ENCODE data around the gene MADD.

Gene MADD

GRCh38 chr11:47342036-47342803, 72.3 kb downstream of the MADD start:
- DNase-seq = no peak

DNA sequence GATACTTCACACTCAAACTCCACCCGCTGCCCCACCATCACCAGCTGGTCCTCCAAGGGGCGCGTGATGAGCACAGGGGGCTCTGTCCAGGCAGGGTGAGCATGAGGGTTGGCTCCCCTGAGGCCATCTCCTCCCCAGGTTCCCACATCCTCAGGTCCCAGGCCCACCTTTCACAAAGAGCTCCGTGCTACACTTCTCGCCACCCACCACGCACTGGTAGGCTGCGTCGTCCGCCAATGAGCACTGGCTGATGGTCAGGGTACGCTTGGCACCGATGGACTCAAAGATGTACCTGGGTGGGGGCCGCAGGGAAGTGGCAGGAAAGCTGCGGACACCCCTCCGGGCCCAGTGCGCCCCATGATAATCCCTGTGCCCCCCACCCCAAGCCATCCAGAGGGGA, 72.9 kb downstream of the MADD start:
- no peak for DNase-seq

DNA sequence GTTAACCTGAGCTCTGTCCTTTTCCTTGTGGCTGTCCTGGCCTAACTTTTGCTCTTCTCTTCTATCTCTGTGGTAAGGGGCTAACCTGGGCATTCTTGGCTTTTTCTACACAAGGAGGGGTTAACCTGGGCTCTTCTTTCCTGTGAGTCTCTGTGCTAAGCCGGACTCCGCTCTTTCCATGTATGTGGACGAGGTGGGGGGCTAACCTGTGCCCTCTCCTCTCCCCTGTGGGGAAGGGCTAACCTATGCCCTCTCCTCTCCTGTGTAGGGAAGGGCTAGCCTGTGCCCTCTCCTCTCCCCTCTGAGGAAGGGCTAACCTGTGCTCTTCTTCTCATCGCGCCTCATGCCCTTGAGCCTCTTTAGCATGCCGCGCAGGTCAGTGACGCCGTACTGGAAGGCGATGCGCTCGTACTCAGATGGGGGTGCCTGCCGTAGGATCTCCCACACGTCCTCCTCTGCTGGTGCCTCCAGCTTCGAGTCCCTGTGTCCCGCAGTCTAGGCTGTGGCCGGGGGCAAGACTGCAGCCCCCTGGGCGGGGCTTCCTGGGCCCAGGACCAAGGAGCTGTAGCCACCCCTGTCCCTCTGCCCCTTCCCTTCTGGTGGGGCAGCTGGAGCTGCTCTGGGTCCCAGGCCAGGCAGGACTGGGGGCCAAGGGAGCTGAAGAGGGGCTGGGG, 76.1 kb downstream of the MADD start:
- no peak for DNase-seq

- no peak for DNase-seq
Measured at GRCh38 chr11:47347137-47347536, 77.2 kb downstream of the MADD start.

- no peak for DNase-seq
Measured at GRCh38 chr11:47348131-47348802, 78.3 kb downstream of the MADD start.

DNA sequence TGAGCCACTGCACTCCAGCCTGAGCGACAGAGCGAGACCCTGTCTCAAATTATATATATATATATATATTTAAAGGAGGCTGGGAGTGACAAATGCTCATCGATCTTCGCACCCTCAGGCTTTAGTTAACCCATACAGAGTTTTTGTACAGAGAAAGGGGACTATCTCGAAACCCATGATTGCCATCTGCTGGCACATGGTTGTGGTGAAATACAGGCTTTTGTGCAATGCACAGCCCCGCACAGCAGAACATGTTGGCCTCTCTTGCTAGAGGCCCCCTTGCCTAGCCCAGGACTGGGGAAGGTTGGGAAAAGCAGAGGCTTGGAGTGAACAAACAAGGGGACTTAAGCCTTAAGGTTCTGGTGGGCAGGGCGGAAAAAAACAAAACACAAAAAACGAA, 78.9 kb downstream of the MADD start:
- no peak for DNase-seq

- DNase-seq = no peak
Measured at GRCh38 chr11:47349521-47350095, 79.7 kb downstream of the MADD start.

- no peak for DNase-seq
Measured at GRCh38 chr11:47350315-47350714, 80.4 kb downstream of the MADD start.

DNA sequence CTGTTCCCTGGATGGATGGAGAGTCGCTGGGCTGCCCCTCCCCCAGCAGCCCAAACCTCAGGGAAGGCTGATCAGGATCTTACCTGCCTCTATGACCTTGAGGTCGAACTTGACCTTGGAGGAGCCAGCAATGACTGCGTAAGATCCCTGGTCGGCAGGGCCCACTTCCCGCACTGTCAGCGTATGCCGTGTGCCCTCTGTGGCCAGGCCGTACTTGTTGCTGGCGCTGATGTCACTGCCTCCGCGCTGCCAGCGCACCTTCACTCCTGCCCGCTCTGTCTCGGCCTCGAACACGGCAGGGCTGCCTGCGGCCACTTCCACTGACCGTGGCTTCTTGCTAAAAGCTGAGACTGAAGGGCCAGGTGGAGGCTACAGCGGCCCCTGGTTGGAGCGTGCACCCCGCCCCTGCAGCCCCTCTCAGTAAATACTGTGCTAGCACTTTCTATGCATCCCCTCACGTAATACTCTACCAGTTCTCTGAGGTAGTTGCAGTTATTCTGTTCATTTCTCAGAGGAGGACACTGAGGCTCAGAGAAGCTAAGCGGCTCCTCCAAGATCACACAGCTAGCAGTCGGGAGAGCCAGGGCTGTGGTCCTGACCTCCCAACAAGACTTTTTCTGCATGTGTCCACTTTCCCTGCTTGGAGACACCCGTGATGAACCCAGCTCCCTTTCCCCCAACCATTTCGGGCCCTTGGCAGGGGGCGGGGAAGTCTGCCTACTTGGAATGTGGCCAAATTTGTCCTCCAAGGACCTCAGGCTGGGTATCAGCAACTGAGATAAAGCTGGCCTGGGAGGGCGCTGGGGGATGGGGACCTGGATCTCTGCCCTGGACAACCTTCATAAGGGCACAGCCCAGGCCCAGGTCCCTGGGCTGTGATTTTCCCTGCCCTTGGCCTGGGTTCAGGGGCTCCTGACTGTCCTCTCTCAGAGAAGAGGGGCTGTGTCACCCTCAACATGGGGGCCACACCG, 81.5 kb downstream of the MADD start:
- DNase-seq = no peak

- DNase-seq = no peak
Measured at GRCh38 chr11:47352556-47352955, 82.6 kb downstream of the MADD start, which contains the start of gene MYBPC3. TSS of gene MYBPC3 (minus strand) at chr11:47352702. CDS start at chr11:47352647, 55 bp downstream.

GRCh38 chr11:47353978-47354774, 84.2 kb downstream of the MADD start:
- DNase-seq = no peak

DNA sequence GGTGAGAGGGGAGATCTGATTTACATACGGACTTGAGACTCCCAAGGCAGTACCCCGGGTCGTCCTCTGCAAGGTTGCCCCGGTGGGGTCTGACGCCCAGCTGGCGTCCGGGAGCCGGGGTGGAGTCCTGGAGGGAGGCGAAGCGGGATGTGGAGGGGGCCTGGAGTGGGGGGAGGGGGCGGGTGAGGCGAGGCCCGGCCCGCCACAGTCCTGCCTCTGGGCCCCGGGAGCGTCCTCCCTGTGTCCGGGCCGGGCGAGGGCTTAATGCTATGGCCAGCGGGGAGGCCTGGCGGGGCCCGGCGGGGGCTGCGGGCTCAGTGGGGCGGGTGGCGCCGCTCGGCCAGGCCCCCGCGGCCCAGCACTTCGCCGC, 85.0 kb downstream of the MADD start:
- no peak for DNase-seq

- peak; percentile 80 for DNase-seq
Measured at GRCh38 chr11:47355283-47356128, 85.6 kb downstream of the MADD start.

DNA sequence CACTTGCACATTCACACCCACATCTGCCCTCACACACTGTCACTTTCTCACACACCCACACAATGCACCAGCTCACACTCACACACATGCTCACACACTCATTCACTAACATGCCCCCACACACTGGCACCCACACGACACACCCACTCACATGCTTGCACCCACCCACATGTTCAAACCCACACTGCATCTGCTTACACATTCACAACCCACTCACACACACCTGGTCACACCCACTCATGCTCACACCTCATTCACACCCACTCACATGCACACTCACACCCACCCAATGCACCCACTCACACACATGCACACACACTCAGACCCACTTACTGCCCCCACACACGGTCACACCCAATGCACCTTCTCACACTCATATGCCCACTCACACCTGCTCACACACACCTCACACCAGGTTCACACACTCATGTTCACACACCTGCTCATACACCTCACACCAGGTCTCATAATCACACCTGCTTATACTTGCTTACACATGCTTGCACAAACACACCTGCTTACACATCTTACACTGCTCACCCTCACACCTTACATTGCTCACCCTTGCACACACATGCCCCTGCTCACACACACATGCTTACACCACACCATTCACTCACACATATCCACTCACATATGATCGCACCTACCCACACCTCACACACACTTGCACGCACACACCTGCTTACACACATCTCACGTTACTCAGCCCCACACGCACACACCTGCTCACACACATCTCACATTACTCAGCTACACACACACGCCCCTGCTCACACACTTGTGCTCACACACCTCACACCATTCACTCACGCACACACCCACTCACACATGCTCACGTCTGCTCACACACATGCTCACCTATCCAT, 86.4 kb downstream of the MADD start:
- no peak for DNase-seq

DNA sequence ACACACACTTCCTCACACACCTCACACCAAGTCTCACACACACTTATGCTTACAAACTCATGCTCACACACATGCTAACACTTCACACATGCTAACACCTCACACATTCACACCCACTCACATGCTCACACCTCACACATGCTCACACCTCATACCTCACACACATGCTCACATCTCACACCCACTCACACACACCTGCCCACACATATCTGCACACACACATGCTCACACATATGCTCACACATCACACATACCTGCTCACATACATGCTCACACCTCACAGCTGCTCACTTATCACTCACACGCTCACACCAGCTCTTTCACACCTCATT, 87.0 kb downstream of the MADD start:
- DNase-seq = no peak

DNA sequence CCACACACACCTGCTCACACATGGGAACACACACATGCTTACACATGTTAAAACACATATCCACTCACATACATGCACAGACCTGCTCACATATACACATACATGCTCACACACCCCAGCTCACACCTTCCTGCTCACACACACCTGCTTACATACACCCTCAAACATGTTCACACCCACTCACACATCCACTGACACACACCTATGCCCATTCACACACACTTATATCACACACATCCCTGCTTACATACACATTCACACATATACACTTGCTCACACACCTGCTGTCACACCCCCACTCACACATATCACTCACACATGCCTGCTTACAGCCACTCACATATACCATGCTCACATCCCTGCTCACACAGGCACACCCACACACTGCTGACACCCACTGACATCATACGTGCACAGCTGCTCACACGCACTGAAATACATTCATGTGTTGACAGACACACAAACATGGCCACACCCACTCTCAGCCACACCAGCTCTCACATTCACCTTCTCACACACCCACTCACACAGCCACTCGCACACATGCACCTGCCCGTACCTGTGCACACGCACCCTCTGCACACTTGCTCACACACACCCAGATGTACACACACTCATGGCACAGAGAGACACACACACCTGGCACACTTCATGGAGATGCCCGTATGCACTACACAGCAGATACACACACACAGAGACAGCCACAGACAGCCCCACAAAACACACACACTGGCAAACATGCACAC, 88.2 kb downstream of the MADD start:
- DNase-seq = no peak

DNA sequence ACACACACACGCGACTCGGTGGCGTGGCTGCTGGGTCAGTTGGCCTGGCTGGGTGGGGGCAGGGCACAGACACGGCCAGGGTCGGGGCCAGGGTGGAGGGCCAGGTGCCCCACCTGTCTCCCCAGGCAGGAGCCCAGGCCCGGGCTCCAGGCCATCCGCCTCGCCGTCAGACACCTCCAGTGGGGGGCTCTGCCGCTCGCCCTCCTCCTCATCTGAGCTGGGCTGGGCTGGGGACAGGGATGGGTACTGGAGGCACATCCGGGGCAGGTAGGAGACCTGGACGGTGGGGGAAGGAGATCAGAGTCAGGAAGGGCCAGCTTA, 88.8 kb downstream of the MADD start:
- DNase-seq = no peak

- no peak for DNase-seq
Measured at GRCh38 chr11:47359162-47359561, 89.2 kb downstream of the MADD start.

DNA sequence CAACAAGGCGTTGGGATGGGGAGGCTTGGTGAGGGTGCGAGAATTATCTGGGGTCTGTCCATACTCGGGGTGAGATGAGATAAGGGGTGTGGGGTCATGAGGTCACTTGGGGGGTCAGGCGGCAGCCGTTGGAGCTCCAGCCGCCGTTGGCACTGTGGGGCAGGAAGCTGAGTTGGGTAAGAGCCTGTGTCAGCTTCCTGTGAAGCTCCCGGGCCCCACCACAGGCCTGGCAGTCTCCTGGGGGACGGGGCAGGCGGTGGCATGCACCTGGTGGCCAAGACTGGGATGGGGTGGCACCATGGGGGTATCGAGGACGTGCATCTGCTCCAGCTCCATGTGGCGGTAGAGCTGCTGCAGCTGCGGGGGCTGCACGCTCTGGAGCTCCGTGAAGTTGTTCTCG, 89.7 kb downstream of the MADD start:
- DNase-seq = no peak

Data from NCI-H510A treated with DMSO at 0.1 percent for 48 hours (cell line).